Measurements from ENCODE around the gene PBX2. TPM values are rescaled to one million over a fixed set of nuclear protein-coding genes. Genes with fewer than 3 reads are reported as not detected.
A peak's percentile ranks its signal among the peaks of the same experiment; 100 is the strongest.

Gene PBX2
- total RNA-seq, 1 experiment from 2014 or later = 176 TPM

DNA sequence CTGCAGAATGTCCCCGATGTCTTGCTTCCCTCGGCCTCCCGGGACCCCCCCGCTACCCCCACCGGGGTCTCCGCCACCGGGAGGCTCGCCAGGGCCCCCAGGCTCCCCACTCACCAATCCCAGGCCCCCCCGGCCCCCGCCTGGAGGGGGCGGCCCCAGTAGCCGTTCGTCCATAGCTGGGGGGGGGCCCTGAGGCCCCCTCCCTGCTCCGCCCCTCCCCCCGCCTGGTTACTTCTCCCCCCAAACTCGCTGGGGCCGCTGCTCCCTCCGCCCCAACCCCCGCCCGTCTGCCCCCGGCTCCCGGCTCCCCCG lies 304 bp downstream of the PBX2 start:
- no peaks in the 10 kb centered on the region for H3K27me3 Mint-ChIP-seq (ENCODE audit: low read depth)
- no peak overlapping the region for H3K9ac ChIP-seq (ENCODE audit: extremely low read depth, insufficient read length, low read length)
- no peak overlapping the region for H2AK5ac ChIP-seq (ENCODE audit: insufficient read length, low read length)
- H2BK15ac ChIP-seq (ENCODE audit: low read depth, low read length) = no peak overlapping the region
- H3K4me2 ChIP-seq (ENCODE audit: insufficient read depth, insufficient read length, low read length) = peak overlapping the region; percentile 72
- H3K27ac ChIP-seq (ENCODE audit: insufficient read length, low read depth, low read length) = no peak overlapping the region
- TF ChIP-seq, protein P1, sequence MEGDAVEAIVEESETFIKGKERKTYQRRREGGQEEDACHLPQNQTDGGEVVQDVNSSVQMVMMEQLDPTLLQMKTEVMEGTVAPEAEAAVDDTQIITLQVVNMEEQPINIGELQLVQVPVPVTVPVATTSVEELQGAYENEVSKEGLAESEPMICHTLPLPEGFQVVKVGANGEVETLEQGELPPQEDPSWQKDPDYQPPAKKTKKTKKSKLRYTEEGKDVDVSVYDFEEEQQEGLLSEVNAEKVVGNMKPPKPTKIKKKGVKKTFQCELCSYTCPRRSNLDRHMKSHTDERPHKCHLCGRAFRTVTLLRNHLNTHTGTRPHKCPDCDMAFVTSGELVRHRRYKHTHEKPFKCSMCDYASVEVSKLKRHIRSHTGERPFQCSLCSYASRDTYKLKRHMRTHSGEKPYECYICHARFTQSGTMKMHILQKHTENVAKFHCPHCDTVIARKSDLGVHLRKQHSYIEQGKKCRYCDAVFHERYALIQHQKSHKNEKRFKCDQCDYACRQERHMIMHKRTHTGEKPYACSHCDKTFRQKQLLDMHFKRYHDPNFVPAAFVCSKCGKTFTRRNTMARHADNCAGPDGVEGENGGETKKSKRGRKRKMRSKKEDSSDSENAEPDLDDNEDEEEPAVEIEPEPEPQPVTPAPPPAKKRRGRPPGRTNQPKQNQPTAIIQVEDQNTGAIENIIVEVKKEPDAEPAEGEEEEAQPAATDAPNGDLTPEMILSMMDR (conservative IDR thresholded peaks at IDR 0.05) = no peak
- H3K4me3 Mint-ChIP-seq = peak overlapping the region; percentile 76 to 90
- peaks cover 7% of the 10 kb centered on the region for H3K23me2 ChIP-seq (ENCODE audit: insufficient read length, low read depth, low read length, poor library complexity, severe bottlenecking)
- no peak for DNase-seq
- no peak overlapping the region for H4K5ac ChIP-seq (ENCODE audit: insufficient read length, low read depth, low read length)
- peaks cover 50 to 61% of the 10 kb centered on the region in 2 experiments for H3K4me1 Mint-ChIP-seq
- H4K20me1 ChIP-seq (ENCODE audit: control insufficient read depth, insufficient read depth, insufficient read length) = no peaks in the 10 kb centered on the region
- no peak overlapping the region for H4K8ac ChIP-seq (replicated peaks; ENCODE audit: insufficient read length, low read depth, low read length)
- no peak overlapping the region; the same call in 1 of the 2 replicates for H3K14ac ChIP-seq (ENCODE audit: insufficient read depth, low read length)
- no peak overlapping the region for H3T11ph ChIP-seq (ENCODE audit: low read length)
- H3K27ac Mint-ChIP-seq = peak overlapping the region in 1 of 3 experiments; percentile 98; a peak in 3 of 7 replicates
- no peak overlapping the region for H2BK12ac ChIP-seq (ENCODE audit: insufficient read length, low read depth, low read length)
- H3K18ac ChIP-seq (ENCODE audit: insufficient read length, low read depth, low read length) = no peak overlapping the region
- peaks cover 12 to 36% (median 34%) of the 10 kb centered on the region in 3 experiments; a peak in 6 of 7 replicates for H3K36me3 Mint-ChIP-seq (ENCODE audit: insufficient read depth in 1 of 3, low read depth in 3 of 3)
- no peaks in the 10 kb centered on the region for H3K79me1 ChIP-seq (ENCODE audit: insufficient read depth, low read depth, low read length, poor library complexity, severe bottlenecking)
- no peak overlapping the region for H3K56ac ChIP-seq (ENCODE audit: insufficient read length, low read depth, low read length)
- H2BK5ac ChIP-seq (ENCODE audit: insufficient read length, low read length) = no peak overlapping the region
- no peak overlapping the region for H2BK120ac ChIP-seq (ENCODE audit: low read depth, low read length, poor library complexity, severe bottlenecking)
- WGBS (ENCODE audit: extremely low coverage, insufficient read length, low lambda C conversion rate) = no CpG with 5 or more reads among the region's 23 CpGs
- H2AFZ ChIP-seq (ENCODE audit: low read length) = no peak overlapping the region
- no peak overlapping the region for H3K4ac ChIP-seq (ENCODE audit: low read depth, low read length)
- H2BK20ac ChIP-seq (ENCODE audit: low read depth, low read length, poor library complexity, severe bottlenecking) = no peak overlapping the region
- H3K27me3 ChIP-seq (ENCODE audit: insufficient read depth, low read length) = no peaks in the 10 kb centered on the region
- H3K9me3 ChIP-seq (ENCODE audit: control insufficient read depth, low read depth, low read length) = no peaks in the 10 kb centered on the region
- no peak overlapping the region for H4K91ac ChIP-seq (ENCODE audit: insufficient read length, low read depth, low read length)
- H3K4me1 ChIP-seq (ENCODE audit: insufficient read depth, low read length) = peaks cover 7% of the 10 kb centered on the region
- no peaks in the 10 kb centered on the region for H3K79me2 ChIP-seq (ENCODE audit: insufficient read depth, low read length)
- no peaks in the 10 kb centered on the region; a peak in 1 of 5 replicates for H3K9me3 Mint-ChIP-seq
- H3K23ac ChIP-seq (ENCODE audit: insufficient read length, low read depth, low read length) = no peak overlapping the region
